Measurements from ENCODE around the gene CRHR1.

DNA sequence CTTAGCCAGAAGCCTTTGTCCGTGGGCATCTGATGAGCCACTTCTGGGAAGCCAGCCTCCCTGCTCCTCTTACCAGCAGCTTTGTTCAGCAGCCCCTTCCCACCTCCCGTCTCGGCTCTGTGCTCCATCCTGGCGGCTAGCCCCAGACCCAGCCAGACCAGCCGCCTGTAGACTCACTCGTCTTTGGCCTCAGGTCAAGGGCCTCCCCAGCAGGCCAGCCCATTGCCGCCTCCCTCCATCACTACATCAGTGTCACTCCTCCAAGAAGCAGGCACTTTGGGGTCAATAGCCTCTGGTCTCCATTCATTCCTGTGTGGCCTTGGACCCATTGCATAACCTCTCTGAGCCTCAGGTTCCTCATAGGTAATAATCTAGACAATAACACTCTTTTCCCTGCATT, 20.9 kb upstream of the CRHR1 start:
- no peak for TF ChIP-seq EZH2 (IDR thresholded peaks at IDR 0.05; ENCODE audit: low read depth)
- TF ChIP-seq, protein P1, sequence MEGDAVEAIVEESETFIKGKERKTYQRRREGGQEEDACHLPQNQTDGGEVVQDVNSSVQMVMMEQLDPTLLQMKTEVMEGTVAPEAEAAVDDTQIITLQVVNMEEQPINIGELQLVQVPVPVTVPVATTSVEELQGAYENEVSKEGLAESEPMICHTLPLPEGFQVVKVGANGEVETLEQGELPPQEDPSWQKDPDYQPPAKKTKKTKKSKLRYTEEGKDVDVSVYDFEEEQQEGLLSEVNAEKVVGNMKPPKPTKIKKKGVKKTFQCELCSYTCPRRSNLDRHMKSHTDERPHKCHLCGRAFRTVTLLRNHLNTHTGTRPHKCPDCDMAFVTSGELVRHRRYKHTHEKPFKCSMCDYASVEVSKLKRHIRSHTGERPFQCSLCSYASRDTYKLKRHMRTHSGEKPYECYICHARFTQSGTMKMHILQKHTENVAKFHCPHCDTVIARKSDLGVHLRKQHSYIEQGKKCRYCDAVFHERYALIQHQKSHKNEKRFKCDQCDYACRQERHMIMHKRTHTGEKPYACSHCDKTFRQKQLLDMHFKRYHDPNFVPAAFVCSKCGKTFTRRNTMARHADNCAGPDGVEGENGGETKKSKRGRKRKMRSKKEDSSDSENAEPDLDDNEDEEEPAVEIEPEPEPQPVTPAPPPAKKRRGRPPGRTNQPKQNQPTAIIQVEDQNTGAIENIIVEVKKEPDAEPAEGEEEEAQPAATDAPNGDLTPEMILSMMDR (conservative IDR thresholded peaks at IDR 0.05), result no peak
